Neutrophil (primary cell): ENCODE data around the gene TMEM271.
"Not testable (repeated sequence)": the region's sequence is repeated elsewhere in the genome, so short reads cannot be mapped to it uniquely, and the experiment has no call there.

ENCODE experiments used
- H3K27ac ChIP-seq: fragments of 200-600 bp; sonication (generic); 2 replicates; pipeline ENCODE4 v1.5.1; 2016; ENCODE audit warnings: mild to moderate bottlenecking, moderate library complexity
- H3K27me3 ChIP-seq: fragments of 200-600 bp; sonication (generic); 2 replicates; pipeline ENCODE4 v1.6.0; 2016; ENCODE audit warnings: mild to moderate bottlenecking
- H3K36me3 ChIP-seq: fragments of 200-600 bp; sonication (generic); 2 replicates; pipeline ENCODE4 v1.5.1; 2017
- H3K4me1 ChIP-seq, 2 experiments: fragments of 200-600 bp in 1 of 2; sonication (generic) in 1 of 2; 1 replicate in 1 of 2; 2 replicates in 1 of 2; pipeline versions ENCODE4 v1.5.1 to v1.6.1; 2013 to 2016; ENCODE audit warnings: low read depth in 1 of 2, low read length in 1 of 2, mild to moderate bottlenecking in 1 of 2, moderate library complexity in 1 of 2; ENCODE audit not compliant: control insufficient read depth in 1 of 2, insufficient read depth in 1 of 2
- H3K4me3 ChIP-seq, 2 experiments: fragments of 200-600 bp in 1 of 2; sonication (generic) in 1 of 2; 1 replicate in 1 of 2; 2 replicates in 1 of 2; pipeline ENCODE4 v1.5.1; 2013 to 2016; ENCODE audit warnings: low read depth in 1 of 2, low read length in 1 of 2, mild to moderate bottlenecking in 1 of 2, moderate library complexity in 1 of 2
- H3K9me3 ChIP-seq: fragments of 200-600 bp; sonication (generic); 2 replicates; pipeline ENCODE4 v1.5.1; 2016
- TF ChIP-seq, protein P1 (sequence below): fragments of 200-600 bp; sonication (generic); IDR thresholded peaks from 2 replicates; pipeline ENCODE4 v1.5.1; 2016; ENCODE audit warnings: antibody characterized with exemption

TMEM271 gene

DNA sequence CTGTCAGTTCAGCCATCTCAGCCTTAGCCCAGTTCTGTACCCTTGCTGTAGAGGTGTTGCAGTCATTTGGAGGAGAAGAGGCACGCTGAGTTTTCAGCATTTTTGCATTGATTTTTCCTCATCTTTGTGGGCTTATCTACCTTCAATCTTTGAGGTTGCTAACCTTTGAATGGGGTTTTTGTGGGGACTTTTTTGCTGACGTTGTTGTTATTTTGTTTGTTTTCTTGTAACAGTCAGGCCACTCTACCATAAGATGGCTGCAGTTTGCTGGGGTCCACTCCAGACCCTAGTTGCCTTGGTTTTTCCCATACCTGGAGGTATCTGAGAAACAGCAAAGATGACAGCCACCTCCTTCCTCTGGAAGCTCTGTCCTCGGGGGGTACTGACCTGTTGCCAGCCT, 22.8 kb upstream of the TMEM271 start:
- H3K4me1 ChIP-seq: no peaks in the 10 kb centered on the region
- TF ChIP-seq, protein P1, sequence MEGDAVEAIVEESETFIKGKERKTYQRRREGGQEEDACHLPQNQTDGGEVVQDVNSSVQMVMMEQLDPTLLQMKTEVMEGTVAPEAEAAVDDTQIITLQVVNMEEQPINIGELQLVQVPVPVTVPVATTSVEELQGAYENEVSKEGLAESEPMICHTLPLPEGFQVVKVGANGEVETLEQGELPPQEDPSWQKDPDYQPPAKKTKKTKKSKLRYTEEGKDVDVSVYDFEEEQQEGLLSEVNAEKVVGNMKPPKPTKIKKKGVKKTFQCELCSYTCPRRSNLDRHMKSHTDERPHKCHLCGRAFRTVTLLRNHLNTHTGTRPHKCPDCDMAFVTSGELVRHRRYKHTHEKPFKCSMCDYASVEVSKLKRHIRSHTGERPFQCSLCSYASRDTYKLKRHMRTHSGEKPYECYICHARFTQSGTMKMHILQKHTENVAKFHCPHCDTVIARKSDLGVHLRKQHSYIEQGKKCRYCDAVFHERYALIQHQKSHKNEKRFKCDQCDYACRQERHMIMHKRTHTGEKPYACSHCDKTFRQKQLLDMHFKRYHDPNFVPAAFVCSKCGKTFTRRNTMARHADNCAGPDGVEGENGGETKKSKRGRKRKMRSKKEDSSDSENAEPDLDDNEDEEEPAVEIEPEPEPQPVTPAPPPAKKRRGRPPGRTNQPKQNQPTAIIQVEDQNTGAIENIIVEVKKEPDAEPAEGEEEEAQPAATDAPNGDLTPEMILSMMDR: no peak
- H3K4me3 ChIP-seq: no peak overlapping the region
- no peak overlapping the region for H3K27ac ChIP-seq
- H3K36me3 ChIP-seq: no peaks in the 10 kb centered on the region
- H3K9me3 ChIP-seq: no peaks in the 10 kb centered on the region
- H3K27me3 ChIP-seq: peaks cover 9% of the 10 kb centered on the region

DNA sequence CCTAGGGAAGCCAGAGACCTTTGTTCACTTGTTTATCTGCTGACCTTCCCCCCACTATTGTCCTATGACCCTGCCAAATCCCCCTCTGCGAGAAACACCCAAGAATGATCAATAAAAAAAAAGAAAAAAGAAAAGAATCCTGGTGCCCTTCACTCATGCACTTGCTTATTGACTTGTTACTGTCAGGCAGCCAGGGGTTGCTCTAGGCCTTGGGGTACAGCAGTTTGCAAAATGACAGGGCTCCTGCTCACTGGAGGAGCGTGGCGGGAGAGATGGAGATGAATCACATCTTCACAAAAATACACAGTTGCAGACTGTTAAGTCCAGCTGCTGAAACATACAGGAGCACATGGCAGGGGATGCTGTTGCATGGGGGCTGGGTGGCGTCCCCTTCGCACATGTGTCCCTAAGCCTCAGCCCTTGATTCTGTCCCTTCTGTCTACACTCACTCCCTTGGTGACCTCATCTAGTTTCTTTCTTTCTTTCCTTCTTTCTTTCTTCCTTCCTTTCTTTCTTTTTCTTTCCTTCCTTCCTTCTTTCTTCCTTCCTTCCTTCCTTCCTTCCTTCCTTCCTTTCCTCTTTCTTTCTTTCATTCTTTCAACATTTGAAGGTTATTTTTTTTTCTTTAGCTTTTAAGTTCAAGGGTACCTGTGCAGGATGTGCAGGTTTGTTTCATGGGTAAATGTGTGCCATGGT, 16.9 kb upstream of the TMEM271 start:
- TF ChIP-seq, protein P1: no peak

DNA sequence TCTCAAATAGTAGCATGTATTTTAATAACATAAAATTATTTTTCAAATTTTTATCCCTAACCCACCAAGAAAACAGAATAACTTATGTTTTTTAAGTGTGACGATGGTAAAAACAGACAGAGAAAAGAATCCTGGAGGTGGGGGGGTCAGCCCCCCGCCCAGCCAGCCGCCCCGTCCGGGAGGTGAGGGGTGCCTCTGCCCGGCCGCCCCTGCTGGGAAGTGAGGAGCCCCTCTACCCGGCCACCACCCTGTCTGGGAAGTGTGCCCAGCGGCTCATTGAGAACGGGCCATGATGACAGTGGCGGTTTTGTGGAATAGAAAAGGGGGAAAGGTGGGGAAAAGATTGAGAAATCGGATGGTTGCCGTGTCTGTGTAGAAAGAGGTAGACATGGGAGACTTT, 16.1 kb upstream of the TMEM271 start:
- not testable (repeated sequence) for H3K9me3 ChIP-seq, H3K4me1 ChIP-seq, H3K4me3 ChIP-seq, H3K27ac ChIP-seq, H3K36me3 ChIP-seq
- peaks cover 14% of the 10 kb centered on the region for H3K27me3 ChIP-seq

More for the DNA sequence above, 16.9 kb upstream of the TMEM271 start:
- Histone ChIP-seq H3K9me3 (no peaks in the 10 kb centered on the region), H3K36me3 (no peaks in the 10 kb centered on the region), H3K4me3 (no peak overlapping the region), H3K27me3 (peaks cover 9% of the 10 kb centered on the region), H3K27ac (no peak overlapping the region), H3K4me1 (no peaks in the 10 kb centered on the region)

DNA sequence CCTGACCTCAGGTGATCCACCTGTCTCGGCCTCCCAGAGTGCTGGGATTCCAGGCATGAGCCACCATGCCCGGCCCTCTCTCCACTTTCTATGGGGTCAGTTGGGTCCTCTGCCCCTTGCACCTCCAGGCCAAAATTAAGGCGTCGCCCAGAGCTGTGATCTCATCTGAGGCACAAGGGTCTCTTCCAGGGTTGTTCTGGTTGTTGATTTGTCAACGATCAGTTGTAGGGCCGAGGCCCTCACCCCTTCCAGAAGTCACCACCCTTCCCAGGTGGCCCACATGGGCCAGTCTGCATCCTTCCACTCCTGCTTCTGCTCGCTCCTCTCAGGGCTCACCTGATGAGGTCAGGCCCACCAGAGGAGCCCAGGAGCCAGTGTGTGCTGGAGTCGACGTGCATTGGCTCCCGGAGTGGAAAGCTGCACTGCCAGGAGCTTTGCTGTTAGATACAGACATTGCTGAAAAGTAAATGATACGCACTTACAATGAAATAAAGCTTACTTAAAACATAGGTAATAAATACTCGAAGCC, 14.3 kb upstream of the TMEM271 start:
- Histone ChIP-seq H3K27ac (no peak overlapping the region), H3K36me3 (no peaks in the 10 kb centered on the region), H3K9me3 (no peaks in the 10 kb centered on the region), H3K27me3 (peaks cover 15% of the 10 kb centered on the region), H3K4me1 (no peaks in the 10 kb centered on the region), H3K4me3 (no peak overlapping the region)
- TF ChIP-seq, protein P1: no peak

DNA sequence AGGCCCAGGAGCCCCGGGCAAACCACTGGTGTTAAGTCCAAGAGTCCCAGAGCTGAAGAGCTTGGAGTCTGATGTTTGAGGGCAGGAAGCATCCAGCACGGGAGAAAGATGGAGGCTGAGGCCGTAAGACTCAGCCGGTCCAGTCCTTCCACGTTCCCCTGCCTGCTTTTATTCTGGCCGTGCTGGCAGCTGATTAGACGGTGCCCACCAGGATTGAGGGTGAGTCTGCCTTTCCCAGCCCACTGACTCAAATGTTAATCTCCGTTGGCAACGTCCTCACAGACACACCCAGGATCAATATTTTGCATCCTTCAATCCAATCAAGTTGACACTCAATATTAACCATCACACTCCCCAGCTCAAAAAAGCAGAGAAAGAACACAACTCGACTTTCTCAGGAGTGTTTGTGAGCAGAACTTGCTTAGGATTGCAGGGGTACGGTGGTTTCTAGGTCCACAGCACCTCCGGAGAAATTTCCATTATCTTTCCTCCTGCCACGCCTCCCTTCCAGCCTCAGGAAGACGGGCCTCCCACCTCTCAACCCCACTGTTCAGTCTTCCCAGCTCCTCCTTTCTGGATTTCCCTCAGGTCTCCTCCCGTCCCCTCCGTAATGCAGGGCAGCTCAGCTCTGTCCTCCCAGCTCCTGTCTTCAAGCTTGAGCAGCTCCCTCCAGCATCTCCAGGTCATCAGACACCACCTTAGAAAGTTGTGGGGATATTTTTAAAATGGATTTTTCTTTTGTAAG, 13.3 kb upstream of the TMEM271 start:
- Histone ChIP-seq H3K27ac (no peak overlapping the region), H3K27me3 (peaks cover 15% of the 10 kb centered on the region), H3K4me3 (no peak overlapping the region), H3K36me3 (no peaks in the 10 kb centered on the region), H3K9me3 (no peaks in the 10 kb centered on the region), H3K4me1 (no peaks in the 10 kb centered on the region)
- TF ChIP-seq, protein P1: no peak

DNA sequence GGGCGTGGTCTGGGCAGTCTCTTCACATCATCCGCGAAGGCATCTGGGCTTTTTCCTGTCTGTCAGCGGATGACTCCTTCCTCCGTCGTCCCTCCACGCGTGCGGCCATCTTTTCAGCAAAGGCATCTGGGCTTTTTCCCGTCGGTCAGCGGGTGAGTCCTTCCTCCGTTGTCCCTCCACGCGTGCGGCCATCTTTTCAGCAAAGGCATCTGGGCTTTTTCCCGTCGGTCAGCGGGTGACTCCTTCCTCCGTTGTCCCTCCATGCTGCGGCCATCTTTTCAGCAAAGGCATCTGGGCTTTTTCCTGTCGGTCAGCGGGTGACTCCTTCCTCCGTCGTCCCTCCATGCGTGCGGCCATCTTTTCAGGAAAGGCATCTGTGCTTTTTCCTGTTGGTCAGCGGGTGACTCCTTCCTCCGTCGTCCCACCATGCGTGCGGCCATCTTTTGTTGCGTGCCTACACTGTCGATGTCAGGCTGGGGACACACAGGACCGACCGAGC, 12.3 kb upstream of the TMEM271 start:
- H3K27ac ChIP-seq: no peak overlapping the region
- H3K27me3 ChIP-seq: peaks cover 15% of the 10 kb centered on the region
- H3K4me1 ChIP-seq: no peaks in the 10 kb centered on the region

More for the DNA sequence above, 12.3 kb upstream of the TMEM271 start:
- no peaks in the 10 kb centered on the region for H3K36me3 ChIP-seq
- TF ChIP-seq, protein P1: no peak
- H3K4me3 ChIP-seq: no peak overlapping the region
- H3K9me3 ChIP-seq: peaks cover 4% of the 10 kb centered on the region
